ENCODE data around the gene KLHDC4.

KLHDC4 gene

DNA sequence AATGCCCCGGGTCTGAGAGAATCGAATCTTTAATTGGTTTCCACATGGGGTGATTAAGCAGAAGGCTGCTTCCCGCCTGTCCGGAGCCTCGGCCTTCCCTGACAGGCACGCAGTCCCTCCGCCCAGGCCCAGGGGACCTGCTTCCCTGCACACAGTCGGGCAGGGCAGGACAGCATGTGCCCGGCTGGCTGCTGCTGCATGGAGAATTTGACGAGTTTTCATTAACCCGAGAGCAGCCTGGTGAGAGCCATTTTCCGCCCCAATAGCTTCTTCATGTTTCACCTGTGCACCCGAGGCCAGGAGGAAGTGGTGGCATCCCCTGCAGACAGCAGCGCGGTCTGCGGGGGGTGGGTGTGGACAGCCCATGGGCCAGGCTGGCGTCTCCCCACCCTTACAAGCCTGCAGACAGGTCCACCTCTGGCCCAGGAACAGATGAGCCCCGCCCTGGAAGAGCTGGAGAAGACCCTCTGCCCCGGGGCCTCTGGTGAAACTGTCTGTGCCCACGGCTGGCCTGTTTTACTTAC, 67.0 kb downstream of the KLHDC4 start:
- DNase-seq (ENCODE audit: low read depth, low spot score): no peak

DNA sequence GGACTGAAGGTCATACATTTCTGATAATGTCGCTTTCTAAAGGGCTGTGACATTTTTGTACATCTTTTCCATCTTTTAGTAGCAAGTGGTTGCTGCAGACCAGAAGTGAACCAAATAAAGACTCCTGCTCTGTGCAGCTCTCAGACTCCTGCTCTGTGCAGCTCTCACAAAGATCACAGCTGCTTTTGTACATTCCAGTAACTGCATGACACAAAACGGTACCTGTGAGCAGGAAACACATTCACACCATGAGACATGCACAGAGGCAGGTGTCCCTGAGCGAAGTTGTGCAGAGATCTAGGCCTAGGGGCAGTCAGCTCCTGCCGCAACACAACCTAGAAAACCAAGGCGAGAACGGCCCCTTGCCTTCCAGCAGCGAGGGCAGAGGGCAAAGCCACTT, 67.5 kb downstream of the KLHDC4 start:
- DNase-seq (ENCODE audit: low read depth, low spot score): no peak

DNA sequence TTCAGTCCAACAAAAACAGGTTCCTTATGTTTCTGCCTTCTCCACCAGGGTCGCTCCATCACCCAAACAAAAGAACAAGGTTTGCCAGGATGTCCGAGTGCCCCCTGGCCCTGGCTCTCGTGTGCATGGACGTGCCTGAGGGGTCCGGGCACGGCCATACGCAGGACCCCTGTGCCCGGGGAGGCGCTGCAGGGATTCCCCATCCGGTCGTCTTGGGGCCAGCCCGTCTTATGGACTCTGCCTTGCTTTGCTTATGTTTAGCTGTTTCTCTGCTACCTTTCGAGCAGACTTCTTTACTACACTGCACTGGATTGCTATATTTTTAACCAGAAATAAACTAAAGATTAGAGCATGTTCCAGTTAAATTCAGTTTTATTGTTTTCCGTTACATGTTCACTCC, 68.0 kb downstream of the KLHDC4 start:
- no peak for DNase-seq (ENCODE audit: low read depth, low spot score)

DNA sequence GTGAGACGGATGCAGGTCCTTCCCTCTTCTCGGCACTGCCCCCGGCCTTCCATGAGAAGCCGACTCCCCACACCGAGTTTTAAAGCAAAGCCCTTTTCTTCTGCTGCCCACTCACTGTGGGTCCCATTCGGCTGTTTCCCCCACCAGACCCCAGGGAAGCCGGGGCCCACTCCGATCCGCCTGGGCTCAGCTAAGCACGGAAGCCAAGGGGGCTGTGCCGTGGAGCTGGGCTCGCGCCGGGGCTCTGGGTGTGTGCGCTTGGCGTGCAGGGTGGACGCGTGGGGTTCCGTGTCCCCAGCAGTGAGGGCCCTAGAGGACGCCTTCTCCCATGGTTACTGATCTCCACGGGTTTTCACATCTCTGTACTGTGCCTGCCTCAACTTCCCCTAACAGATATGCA, 68.5 kb downstream of the KLHDC4 start:
- DNase-seq (ENCODE audit: low read depth, low spot score): no peak

DNA sequence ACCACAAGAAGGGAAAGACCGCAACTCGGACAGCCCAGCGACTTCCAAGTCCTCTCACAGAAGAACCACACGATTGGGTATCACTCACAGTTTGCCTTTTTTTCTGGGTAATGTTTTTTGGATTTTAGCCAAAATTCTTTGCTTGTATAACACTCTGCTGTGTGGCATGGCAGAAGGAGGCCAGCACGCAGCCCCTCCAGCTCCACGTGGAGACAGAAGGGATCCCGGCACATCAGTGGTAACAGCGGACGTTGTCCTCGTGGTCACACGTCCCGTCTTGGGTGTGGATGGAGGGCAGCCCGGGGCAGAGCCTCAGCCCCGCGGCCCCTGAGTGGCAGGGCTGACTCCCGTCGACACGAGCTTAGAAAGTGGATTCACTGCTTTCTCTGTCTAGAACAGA, 69.1 kb downstream of the KLHDC4 start:
- DNase-seq (ENCODE audit: low read depth, low spot score): no peak

DNA sequence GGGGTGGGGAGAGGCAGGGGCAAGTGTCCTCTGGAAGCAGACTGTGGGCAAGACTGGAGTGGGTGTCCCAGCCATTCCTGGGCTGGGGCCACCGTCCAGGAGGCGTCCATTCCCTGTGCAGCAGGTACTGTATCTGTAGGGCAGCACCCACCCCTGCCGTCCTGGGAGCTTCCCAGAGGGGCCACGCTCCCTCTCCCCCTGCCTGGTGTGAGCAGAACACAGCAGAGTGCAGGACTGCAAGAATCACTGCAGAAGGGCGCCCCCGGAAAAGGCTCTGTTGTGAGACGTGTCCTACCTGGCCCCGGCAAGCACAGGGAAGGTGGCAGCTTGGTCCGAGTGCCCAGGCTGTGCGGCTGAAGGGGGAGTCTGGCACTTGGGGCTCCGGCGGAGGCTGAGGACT, 70.3 kb downstream of the KLHDC4 start:
- no peak for DNase-seq (ENCODE audit: low read depth, low spot score)

DNA sequence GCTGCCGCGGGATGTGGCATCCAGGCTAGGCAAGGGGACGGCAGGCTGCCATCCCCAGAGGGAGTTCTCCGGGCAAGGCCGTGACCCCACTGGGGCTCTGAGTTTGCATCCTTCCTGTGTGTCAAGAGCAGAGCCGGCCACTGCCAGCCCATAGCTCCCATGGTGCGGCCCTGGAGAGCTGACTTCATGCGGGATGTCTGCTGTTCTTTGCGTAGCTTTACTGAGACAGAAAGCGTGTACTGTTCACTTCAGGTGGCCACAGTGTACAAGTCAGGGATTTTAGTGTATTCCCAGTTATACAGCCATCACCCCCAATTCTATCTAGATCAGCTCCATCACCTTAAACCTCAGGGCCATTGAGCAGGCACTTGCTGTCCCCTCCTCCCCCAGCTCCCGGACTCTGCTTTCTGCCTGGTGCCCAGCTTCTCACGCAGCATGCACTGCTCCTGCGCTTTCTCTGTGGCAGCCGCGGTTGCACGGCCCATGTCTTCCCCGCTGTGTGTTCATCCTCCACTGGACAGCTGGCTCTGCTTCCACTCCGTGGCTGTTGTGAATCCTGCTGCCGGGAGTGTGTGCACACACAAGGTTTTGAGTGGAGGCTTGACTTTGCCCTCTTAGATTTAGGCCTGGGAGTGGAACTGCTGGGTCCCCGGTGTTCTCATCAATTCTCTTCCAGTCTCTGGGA, 71.2 kb downstream of the KLHDC4 start:
- no peak for DNase-seq (ENCODE audit: low read depth, low spot score)

DNA sequence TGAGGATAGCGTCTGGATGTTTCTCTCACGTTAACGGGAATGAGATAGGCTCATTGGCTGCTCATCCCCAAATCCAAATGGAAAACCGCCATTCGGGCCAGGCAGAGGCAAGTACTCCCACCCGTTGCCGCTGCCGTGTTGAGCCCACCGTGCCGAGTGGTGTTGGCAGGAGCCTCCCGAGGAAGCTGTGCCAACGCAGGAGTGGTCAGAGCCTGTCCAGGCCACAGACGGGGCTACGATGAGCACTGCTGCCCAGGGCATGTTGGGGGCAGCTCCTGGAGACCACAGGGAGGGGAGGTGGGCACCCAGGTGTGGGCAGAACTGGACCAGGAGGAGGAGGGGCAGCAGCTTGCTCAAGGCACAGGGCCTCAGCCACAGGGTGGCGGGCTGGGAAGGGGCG, 72.0 kb downstream of the KLHDC4 start:
- DNase-seq (ENCODE audit: low read depth, low spot score): no peak

DNA sequence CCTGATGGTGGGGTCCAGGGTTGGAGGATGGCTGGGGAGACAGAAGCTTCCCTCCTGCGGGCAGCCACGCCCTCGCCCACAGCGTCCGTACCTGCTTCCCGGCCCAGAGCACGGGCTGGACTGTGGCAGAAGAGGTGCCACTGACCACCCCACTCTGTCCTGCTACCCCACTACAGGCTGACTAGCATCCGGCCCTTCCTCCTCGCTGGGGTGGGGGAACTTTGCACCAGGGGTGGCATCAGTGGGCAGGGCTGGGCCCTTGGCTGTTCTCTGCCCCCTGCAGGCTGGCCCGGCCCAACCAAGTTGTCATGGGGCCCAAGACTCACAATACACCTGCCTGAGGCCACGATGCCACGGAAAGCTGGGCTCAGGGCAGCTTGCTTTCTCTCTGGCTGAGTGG, 73.0 kb downstream of the KLHDC4 start:
- DNase-seq (ENCODE audit: low read depth, low spot score): no peak

DNA sequence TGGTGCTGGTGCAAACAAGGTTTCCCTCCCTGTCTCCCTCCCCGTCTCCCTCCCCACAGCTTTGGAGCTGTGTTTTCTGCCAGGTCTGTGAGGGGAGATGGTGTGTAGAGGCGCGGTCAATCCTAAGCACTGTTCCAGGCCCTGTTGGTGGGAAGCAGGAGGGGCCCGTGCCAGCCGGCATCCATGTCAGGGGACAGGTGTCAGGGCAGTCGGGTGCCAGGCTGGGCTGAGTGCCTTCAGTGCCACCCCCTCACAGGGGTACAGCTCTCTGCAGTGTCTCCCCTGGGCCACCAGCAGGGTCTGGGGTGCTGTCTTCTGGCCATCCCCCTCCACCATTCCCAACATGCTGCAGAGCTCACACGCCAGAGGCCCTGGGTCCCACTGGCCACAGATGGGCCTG, 73.6 kb downstream of the KLHDC4 start:
- DNase-seq (ENCODE audit: low read depth, low spot score): no peak

DNA sequence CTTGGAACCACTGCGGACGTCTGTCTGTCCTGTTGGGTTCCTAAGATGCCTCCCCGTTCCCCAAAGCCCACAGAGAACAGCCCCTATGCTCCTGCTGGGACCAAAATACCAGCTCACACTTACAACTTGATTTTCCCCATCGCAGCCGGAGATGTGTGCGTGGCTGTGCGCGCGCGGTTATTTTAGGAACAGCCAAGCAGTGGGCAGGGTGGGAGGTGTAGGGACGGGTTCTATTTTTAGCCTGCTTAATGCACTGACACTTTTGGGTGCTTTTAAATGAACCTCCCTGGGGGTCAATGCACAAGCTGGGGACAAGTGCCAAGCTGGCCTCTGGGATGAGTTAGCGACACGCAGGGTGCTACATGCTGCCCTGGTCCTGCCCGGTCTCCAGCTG, 74.1 kb downstream of the KLHDC4 start:
- no peak for DNase-seq (ENCODE audit: low read depth, low spot score)

DNA sequence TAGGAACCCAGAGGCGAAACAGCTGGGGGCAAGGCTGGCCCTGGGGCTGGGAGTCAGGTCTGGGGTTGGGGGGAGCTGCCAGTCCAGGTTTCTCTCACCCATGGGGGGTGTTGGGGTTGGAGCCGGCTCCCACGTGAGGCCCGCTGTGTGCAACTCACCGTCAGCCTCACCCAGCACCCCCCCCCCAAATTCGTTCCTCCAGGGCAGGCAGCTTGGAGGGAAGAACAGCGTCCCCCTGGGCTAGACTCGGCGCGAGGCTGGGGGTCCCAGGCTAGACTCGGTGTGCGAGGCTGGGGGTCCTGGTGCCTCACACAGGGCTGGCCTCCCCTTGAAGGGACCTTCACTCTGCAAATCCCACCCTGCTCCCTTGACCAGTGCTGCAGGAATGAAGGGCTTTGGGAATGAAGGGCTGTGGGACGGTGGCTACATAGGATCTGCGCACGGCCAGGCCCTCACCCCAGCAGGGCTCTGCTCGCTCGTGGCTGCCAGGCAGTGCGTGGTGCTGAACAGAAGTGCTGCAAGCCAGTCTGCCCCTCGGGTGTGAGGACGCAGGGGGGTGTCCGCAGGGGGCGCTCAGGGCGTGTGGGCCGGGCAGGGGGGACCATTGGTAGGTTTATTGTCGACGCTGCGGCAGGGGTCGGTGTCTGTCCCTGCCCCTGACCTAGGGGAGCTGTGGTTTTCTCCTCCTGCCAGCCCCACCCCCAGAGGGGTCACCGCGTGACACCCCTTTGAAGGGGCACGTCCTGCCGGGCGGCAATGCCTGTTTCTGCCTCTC, 74.7 kb downstream of the KLHDC4 start:
- no peak for DNase-seq (ENCODE audit: low read depth, low spot score)

DNA sequence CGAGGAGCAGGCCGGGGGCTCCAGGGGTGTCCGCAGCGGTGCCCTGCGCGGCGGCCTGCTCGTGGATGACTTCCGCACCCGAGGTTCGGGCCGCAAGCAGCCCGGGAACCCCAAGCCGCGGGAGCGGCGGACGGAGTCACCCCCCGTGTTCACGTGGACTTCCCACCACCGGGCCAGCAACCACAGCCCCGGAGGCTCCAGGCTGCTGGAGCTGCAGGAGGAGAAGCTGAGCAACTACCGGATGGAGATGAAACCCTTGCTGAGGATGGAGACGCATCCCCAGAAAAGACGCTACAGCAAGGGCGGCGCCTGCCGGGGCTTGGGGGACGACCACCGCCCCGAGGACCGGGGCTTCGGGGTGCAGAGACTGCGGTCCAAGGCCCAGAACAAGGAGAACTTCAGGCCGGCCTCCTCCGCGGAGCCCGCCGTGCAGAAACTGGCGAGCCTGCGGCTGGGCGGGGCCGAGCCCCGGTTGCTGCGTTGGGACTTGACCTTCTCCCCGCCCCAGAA, 75.8 kb downstream of the KLHDC4 start:
- no peak for DNase-seq (ENCODE audit: low read depth, low spot score)

DNA sequence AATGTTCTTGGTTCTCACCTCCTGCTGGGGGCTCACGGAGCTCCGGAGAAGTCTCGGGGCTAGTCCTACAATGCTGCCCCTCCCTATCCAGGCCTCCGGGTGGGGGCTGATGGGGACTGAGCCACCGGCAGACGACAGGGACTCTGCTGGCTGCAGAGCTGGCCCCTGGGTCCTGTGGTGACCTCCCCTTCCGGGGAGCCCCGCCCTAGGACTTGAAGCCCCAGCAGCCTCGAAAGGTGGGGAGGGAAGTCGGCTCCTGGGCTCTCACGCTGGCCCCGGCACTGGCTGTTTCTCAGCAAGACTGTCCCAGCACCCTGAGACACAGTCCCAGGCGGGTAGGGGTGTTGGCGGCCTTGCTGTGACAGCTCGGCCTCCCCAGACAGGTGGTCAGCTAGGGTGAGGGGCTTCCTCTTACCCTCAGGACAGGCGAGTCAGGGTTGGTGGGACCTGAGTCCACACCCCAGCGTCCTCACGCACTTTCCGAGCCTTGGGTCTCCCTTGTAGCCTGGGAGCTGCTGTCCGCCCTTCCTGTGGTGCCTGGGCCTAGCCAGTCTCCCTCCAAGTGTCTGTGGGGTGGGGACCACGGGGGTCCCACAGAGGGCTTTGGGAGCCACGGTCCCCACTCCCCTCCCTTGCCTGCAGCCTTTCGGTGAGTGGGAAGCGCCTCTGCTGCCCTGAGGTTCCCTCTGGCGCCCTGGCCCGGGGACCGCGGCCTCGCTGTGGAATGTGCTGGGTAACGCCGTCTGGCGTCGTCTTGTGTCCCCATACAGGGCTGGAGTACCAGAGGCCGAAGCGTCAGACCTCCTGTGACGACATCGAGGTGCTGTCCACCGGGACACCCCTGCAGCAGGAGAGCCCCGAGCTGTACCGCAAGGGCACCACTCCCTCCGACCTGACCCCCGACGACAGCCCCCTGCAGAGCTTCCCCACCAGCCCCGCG, 76.6 kb downstream of the KLHDC4 start:
- no peak for DNase-seq (ENCODE audit: low read depth, low spot score)

DNA sequence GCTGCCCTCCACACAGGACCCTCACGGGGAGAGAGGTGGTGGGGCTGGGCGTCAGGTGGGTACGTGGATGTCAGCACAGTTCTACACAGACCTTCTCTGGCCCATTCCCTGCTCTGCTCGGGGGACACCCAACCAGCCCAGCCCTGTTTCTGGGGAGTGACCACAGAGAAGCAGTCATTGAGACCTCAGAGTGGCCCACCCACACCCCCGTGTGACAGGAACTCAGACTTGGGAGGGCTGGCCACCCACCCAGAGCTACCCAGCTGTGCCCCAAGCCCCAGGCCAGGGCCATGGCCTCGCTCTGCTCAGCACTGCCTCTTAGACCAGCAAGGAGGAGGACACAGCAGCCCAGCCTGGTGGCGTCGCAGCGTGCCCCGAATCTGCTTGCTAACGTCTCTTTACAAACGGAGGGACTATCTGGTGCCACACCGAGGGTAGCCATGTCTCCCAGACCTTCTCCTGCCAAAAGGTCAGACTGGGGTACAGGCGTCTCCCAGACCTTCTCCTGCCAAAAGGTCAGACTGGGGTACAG, 77.7 kb downstream of the KLHDC4 start:
- no peak for DNase-seq (ENCODE audit: low read depth, low spot score)

DNA sequence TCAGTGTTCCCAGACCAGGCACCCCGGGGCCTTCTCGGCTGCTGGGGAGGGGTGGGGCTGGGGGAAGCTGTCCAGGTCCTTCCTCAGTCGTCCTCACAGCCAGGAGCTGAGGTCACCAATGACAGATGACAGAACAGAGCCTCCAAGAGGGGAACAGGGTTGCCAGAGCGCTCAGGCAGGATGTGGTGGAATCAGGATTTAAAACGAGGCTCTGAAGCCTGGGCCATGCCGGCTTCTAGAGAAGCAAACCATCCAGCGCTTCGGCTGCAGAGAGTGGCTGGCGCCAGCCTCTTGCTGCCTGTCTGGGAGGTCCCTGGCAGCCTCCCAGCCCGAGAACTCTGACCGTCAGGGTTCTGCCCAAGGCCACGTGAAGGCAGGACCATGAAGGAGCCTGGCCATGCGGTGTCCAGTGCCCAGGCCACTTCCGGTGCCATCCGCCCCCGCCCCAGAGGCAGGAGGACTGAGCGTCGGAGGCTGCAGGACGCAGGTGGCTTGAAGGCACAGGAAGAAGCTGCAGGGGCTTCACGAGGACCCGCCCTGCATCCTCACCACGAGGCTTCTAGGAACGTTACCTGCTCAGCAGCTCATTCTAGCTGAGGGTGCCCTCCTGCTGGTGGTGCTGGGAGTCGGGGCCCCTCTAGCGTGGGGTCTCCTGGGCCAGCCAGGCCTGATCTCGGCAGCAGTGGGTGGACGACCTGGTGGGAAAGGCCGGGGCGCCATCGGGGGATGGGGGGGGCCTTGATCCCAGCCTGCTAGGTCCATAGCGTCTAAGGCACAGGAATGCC, 78.5 kb downstream of the KLHDC4 start:
- DNase-seq (ENCODE audit: low read depth, low spot score): no peak

DNA sequence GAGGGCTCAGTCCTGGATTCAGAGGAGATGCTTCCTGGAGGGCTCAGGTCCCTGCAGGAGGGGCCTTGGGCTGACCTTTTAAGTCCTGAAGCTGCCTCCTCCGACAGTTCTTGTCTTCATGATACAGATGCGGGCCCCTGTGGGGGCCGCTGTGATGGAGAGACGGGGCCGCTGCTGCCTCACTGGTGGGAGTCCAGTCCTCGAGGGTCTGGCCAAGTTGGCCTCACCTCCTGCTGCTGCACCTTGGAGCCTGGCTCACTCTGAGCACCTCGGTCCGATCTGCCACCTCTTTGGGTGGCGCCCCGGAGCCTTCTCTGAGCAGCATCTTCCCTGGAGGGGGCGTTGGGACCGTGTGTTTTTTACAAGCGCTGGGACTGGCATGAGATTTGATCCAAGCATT, 79.1 kb downstream of the KLHDC4 start:
- no peak for DNase-seq (ENCODE audit: low read depth, low spot score)

DNA sequence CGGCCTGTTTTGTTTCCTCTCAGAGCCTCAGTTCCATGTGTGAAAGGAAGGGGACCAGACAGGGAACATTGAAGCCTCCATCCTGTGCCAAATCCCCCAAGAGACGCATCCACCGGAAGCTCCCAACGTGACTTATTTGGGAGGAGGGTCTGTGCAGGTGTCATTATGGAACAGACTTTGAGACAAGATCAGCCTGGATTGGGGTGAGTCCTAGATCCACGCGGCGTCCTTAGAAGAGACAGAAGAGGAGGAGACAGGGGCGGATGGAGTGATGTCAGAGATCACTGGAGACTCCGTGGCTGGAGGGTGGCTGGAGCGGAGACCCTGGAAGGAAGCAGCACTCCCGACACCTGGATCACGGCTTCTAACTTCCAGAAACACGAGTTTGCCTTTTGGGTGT, 80.0 kb downstream of the KLHDC4 start:
- no peak for DNase-seq (ENCODE audit: low read depth, low spot score)

DNA sequence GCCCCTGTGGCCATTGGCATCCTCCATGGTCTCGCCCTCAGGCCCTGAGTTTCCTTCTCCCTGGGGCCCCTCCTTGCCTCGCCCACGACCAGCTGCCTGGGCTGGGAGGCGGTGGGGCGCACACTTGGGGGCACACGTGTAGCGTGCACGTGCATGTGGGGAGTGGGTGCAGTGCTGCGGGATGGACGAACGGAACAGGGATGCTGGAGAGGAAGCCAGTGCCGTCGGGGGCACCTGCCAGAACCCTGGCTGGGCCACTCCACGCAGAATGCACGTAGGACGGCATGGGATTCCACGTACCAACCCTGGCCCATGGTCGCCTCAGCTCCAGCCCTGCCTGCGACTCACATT, 80.4 kb downstream of the KLHDC4 start:
- no peak for DNase-seq (ENCODE audit: low read depth, low spot score)

DNA sequence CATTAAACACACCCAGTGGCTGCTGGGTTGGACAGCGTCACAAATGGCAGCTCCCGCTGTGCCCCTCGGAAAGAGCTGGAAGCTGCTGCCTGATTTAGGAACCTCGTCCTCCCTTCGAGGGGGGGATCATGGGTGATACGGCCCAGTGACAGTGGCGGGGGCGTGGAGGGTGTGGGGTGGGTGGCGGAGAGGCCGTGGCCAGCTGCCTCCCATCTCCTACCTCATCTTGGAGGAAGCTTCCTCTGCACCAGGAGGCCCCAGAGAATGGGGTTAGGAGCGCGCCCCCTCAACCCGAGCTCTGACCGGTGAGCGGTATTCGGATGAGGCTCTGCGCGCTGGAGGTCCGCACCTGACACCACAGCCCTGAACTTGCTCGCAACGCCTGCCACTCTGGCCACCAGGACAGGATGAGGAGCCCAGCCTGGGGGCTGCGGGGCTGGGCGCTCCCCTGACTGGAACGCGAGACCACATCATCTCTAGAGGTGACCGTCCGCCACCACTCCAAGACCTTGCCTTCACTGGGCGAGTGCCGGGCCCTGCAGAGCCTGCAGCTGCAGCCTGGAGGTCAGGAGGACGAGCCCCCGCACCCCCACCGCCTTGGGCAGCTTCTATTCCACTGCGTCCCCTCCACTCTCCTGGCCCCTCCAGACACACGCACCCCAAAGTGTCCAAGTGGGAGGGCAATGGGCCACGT, 80.9 kb downstream of the KLHDC4 start:
- DNase-seq (ENCODE audit: low read depth, low spot score): no peak

All from ELF-1 (cell line).